Measurements from ENCODE around the gene ATF6B. TPM values are rescaled to one million over a fixed set of nuclear protein-coding genes. Genes with fewer than 3 reads are reported as not detected.
A peak's percentile ranks its signal among the peaks of the same experiment; 100 is the strongest.

ATF6B gene
- total RNA-seq, 3 donors from 2014 or later = 37.0 to 44.8 (median 43.6) TPM

- TF ChIP-seq, protein P1, sequence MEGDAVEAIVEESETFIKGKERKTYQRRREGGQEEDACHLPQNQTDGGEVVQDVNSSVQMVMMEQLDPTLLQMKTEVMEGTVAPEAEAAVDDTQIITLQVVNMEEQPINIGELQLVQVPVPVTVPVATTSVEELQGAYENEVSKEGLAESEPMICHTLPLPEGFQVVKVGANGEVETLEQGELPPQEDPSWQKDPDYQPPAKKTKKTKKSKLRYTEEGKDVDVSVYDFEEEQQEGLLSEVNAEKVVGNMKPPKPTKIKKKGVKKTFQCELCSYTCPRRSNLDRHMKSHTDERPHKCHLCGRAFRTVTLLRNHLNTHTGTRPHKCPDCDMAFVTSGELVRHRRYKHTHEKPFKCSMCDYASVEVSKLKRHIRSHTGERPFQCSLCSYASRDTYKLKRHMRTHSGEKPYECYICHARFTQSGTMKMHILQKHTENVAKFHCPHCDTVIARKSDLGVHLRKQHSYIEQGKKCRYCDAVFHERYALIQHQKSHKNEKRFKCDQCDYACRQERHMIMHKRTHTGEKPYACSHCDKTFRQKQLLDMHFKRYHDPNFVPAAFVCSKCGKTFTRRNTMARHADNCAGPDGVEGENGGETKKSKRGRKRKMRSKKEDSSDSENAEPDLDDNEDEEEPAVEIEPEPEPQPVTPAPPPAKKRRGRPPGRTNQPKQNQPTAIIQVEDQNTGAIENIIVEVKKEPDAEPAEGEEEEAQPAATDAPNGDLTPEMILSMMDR (IDR thresholded peaks at IDR 0.05) = peak; percentile 67 to 84 (median 83)
- TF ChIP-seq POLR2A (IDR thresholded peaks at IDR 0.05) (no peak), POLR2AphosphoS5 (IDR thresholded peaks at IDR 0.05) (peak; percentile 23 to 73 (median 49))
- peak; percentile 77 to 91 for DNase-seq (ENCODE audit: low spot score in 2 of 2)
- H3K4me1 ChIP-seq = peaks cover 0 to 4% of the 10 kb centered on the region in 2 donors
- intact Hi-C loops (cut with DNase I; ENCODE audit: low total_unique reads) = no loop called here
- H3K27me3 ChIP-seq = no peaks in the 10 kb centered on the region
- H3K4me3 ChIP-seq = no peak overlapping the region
- no peaks in the 10 kb centered on the region for H3K9me3 ChIP-seq
- peaks cover 11% of the 10 kb centered on the region for H3K36me3 ChIP-seq
- H3K27ac ChIP-seq = peak overlapping the region; percentile 16 to 25
Measured at GRCh38 chr6:32118782-32119628, 9.0 kb downstream of the ATF6B start.

GRCh38 chr6:32117461-32117860 is 10.6 kb downstream of the ATF6B start:
- H3K27ac ChIP-seq = no peak overlapping the region
- no peaks in the 10 kb centered on the region for H3K27me3 ChIP-seq
- no peak for DNase-seq (ENCODE audit: low spot score in 2 of 2)
- no peaks in the 10 kb centered on the region for H3K9me3 ChIP-seq
- intact Hi-C loops (cut with DNase I; ENCODE audit: low total_unique reads) = no loop called here
- peaks cover 0 to 4% of the 10 kb centered on the region in 2 donors for H3K4me1 ChIP-seq
- TF ChIP-seq, protein P1 (IDR thresholded peaks at IDR 0.05) = no peak
- TF ChIP-seq POLR2A (IDR thresholded peaks at IDR 0.05) (no peak), POLR2AphosphoS5 (IDR thresholded peaks at IDR 0.05) (no peak)
- peaks cover 11% of the 10 kb centered on the region for H3K36me3 ChIP-seq
- no peak overlapping the region for H3K4me3 ChIP-seq

DNA sequence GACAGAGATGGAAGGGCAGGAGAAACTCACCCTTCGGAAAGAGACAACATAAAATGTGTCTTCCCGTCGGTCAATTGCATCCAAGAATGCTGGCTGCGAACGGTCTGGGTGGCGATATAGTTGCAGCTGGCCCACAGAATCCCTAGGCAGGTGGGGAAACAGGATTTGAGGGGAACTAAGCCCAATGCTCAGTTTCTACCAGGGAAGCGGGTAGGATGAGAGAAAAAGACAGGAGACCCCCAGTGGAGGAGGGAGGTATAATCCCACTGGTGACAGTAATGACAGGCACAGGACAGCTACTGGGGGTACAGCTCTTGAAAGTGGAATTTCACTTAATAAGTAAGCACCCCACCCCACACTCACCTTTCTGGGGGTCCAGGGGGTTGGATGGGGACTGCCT is 11.4 kb downstream of the ATF6B start:
- TF ChIP-seq, protein P1 (IDR thresholded peaks at IDR 0.05) = peak in 1 of 3 donors; percentile 40
- no peak for TF ChIP-seq POLR2AphosphoS5 (IDR thresholded peaks at IDR 0.05)
- intact Hi-C loops (cut with DNase I; ENCODE audit: low total_unique reads) = no loop called here

DNA sequence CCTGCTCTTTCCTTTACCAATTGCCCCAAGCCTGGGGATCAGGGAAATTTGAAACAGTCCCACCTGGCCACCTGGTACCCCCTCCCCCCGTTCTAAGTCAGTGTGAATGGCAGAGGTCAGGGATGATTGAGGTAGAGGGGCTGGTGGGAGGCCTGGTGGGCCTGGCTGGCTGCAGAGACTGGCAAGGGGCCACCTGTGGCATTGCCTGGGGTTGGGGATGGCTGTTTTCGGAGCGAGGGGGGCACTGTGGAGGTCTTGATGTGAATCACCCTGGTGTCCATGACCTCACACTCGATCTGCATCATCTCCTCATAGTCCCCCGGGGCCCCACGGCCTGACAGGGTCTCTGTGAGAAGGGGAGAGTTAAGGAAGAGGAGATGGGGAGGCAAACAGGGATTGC is 12.4 kb downstream of the ATF6B start:
- Histone ChIP-seq H3K27ac (no peak overlapping the region), H3K4me3 (no peak overlapping the region), H3K27me3 (no peaks in the 10 kb centered on the region), H3K36me3 (peaks cover 5% of the 10 kb centered on the region), H3K4me1 (peaks cover 0 to 4% of the 10 kb centered on the region in 2 donors), H3K9me3 (no peaks in the 10 kb centered on the region)
- TF ChIP-seq POLR2A (IDR thresholded peaks at IDR 0.05) (no peak), POLR2AphosphoS5 (IDR thresholded peaks at IDR 0.05) (no peak)
- TF ChIP-seq, protein P1 (IDR thresholded peaks at IDR 0.05) = no peak
- no peak for DNase-seq (ENCODE audit: low spot score in 2 of 2)
- intact Hi-C loops (cut with DNase I; ENCODE audit: low total_unique reads) = no loop called here

More for the DNA sequence above, 11.4 kb downstream of the ATF6B start:
- H3K27ac ChIP-seq = no peak overlapping the region
- peaks cover 11% of the 10 kb centered on the region for H3K36me3 ChIP-seq
- no peak for DNase-seq (ENCODE audit: low spot score in 2 of 2)
- no peak overlapping the region for H3K4me3 ChIP-seq
- H3K9me3 ChIP-seq = no peaks in the 10 kb centered on the region
- H3K4me1 ChIP-seq = peaks cover 0 to 4% of the 10 kb centered on the region in 2 donors
- no peaks in the 10 kb centered on the region for H3K27me3 ChIP-seq

DNA sequence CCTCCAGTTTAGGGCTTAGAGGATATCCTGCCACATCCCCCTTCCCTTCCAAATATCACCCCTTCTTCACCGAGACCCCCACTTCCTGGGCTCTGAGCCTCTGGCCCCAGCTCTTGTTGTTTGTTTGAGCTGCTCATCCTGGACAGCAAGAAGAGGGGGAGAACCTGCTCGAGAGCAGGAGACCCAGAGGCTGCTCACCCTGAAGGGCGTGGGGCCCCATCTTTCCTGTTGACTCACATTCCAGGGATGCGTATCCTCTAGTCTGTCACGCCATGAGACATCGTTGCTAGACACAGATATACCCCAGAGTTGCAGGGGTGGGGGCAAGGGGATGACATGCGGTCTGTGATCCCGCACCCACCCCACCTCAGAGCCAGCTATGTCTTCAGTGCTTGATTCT is 13.2 kb downstream of the ATF6B start:
- TF ChIP-seq POLR2A (IDR thresholded peaks at IDR 0.05) (no peak), POLR2AphosphoS5 (IDR thresholded peaks at IDR 0.05) (no peak)
- TF ChIP-seq, protein P1 (IDR thresholded peaks at IDR 0.05) = no peak
- intact Hi-C loops (cut with DNase I; ENCODE audit: low total_unique reads) = no loop called here

More for the DNA sequence above, 13.2 kb downstream of the ATF6B start:
- H3K36me3 ChIP-seq = peaks cover 4% of the 10 kb centered on the region
- peaks cover 0 to 1% of the 10 kb centered on the region in 2 donors for H3K27me3 ChIP-seq
- H3K27ac ChIP-seq = peak overlapping the region; percentile 34 to 82
- no peaks in the 10 kb centered on the region for H3K9me3 ChIP-seq
- DNase-seq (ENCODE audit: low spot score in 2 of 2) = no peak
- H3K4me1 ChIP-seq = peaks cover 0 to 4% of the 10 kb centered on the region in 2 donors
- H3K4me3 ChIP-seq = no peak overlapping the region

Measured in breast epithelium (tissue), 4 donors.